Measurements from ENCODE around the gene L1CAM.

Gene L1CAM

DNA sequence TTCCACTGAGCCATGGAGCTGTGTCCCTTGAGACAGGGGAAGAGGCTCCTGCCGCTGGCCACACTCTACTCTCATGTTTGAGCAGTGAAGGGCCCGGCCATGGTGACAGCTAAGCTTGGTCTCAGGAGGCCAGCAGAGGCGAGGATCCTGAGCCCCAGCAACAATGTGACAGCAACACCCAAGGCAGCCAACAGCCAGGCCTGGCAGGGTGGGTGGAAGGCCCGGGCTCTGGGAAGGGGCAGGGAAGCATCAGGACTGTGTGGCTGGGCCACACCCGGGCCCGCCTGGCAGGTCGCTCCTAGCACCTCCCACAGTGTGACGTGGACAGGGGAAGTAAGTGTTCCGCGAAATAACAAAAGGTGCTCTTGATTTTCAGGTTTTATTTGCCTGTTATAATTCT, 24.8 kb downstream of the L1CAM start:
- no peaks in the 10 kb centered on the region for H3K9me3 ChIP-seq (ENCODE audit: control insufficient read depth, insufficient read depth, low read depth, low read length)
- TF ChIP-seq ZNF398 (tag by site-specific recombination; IDR thresholded peaks at IDR 0.05): no peak
- peak; percentile 54; the same call in 1 of the 2 replicates for TF ChIP-seq KLF1 (tag by site-specific recombination; IDR thresholded peaks at IDR 0.05)
- H3K36me3 ChIP-seq (ENCODE audit: control insufficient read depth in 2 of 2, insufficient read depth in 1 of 2, low read length in 2 of 2): no peaks in the 10 kb centered on the region
- CTCF ChIA-PET: no interaction called here
- POLR2A ChIA-PET: no interaction called here
- no peak overlapping the region for H3K4me3 ChIP-seq (ENCODE audit: low read depth, low read length)
- no peaks in the 10 kb centered on the region for H3K4me1 ChIP-seq (ENCODE audit: control insufficient read depth, insufficient read depth, low read length)
- no peak overlapping the region for H3K27ac ChIP-seq (ENCODE audit: extremely low read depth, low read depth, low read length)

GRCh38 chrX:153857348-153857903, 28.5 kb downstream of the L1CAM start:
- ChIA-PET POLR2A (no interaction called here), CTCF (interaction anchor here (1.1 kb wide), 1 partner anchor 90 kb away, joined by 3 read pairs; no protein-coding TSS in a partner anchor)
- no peak overlapping the region for H3K4me3 ChIP-seq (ENCODE audit: low read depth, low read length)
- H3K9me3 ChIP-seq (ENCODE audit: control insufficient read depth, insufficient read depth, low read depth, low read length): no peaks in the 10 kb centered on the region
- no peak overlapping the region for H3K27ac ChIP-seq (ENCODE audit: extremely low read depth, low read depth, low read length)
- TF ChIP-seq PRDM1 (tag by site-specific recombination; IDR thresholded peaks at IDR 0.05) (peak; percentile 94), SALL2 (tag by site-specific recombination; IDR thresholded peaks at IDR 0.05; ENCODE audit: borderline replicate concordance) (0 out of 2 replicates have a peak, but pooled peaks have one; percentile 33), MEIS1 (CRISPR knock-in tag; IDR thresholded peaks at IDR 0.05; ENCODE audit: borderline replicate concordance) (no peak), ZBTB1 (tag by site-specific recombination; IDR thresholded peaks at IDR 0.05) (no peak), ZNF366 (tag by site-specific recombination; conservative IDR thresholded peaks at IDR 0.05) (peak; percentile 95)
- H3K4me1 ChIP-seq (ENCODE audit: control insufficient read depth, insufficient read depth, low read length): no peaks in the 10 kb centered on the region
- H3K36me3 ChIP-seq (ENCODE audit: control insufficient read depth in 2 of 2, insufficient read depth in 1 of 2, low read length in 2 of 2): no peaks in the 10 kb centered on the region

DNA sequence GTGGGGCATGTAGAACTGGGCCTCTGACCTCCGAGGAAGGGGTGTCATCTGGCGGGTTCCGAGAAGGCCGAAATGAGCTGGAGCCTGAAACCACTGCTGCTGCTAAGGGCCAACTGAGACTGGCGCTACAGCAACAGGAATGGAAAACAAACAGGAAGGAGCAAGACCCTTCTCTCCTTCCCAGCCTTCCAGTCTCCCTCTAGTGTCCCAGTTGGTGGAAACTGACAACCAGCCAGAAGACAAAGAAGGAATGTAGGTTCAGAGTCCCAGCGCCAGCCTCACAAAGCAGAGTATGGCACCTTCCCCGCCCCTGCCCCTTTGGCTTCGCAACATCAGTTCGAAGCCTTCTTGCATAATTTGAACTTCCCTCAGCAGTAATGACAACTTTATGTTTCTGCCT, 31.3 kb downstream of the L1CAM start:
- CTCF ChIA-PET: no interaction called here
- H3K9me3 ChIP-seq (ENCODE audit: control insufficient read depth, insufficient read depth, low read depth, low read length): no peaks in the 10 kb centered on the region
- POLR2A ChIA-PET: no interaction called here
- no peak for TF ChIP-seq ZNF214 (tag by site-specific recombination; IDR thresholded peaks at IDR 0.05; ENCODE audit: borderline replicate concordance)
- TF ChIP-seq ZNF548 (tag by site-specific recombination; IDR thresholded peaks at IDR 0.05): no peak
- no peak for TF ChIP-seq HOXA7 (CRISPR knock-in tag; IDR thresholded peaks at IDR 0.05; ENCODE audit: borderline replicate concordance)
- TF ChIP-seq PBX3 (CRISPR knock-in tag; IDR thresholded peaks at IDR 0.05): no peak
- no peak for TF ChIP-seq ZBTB11 (tag by site-specific recombination; conservative IDR thresholded peaks at IDR 0.05; ENCODE audit: low read depth)
- TF ChIP-seq ZNF404 (tag by site-specific recombination; IDR thresholded peaks at IDR 0.05): no peak
- TF ChIP-seq, protein P1, sequence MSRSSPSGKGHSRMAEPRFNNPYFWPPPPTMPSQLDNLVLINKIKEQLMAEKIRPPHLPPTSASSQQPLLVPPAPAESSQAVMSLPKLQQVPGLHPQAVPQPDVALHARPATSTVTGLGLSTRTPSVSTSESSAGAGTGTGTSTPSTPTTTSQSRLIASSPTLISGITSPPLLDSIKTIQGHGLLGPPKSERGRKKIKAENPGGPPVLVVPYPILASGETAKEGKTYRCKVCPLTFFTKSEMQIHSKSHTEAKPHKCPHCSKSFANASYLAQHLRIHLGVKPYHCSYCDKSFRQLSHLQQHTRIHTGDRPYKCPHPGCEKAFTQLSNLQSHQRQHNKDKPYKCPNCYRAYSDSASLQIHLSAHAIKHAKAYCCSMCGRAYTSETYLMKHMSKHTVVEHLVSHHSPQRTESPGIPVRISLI (tag by site-specific recombination; IDR thresholded peaks at IDR 0.05): no peak
- no peak for TF ChIP-seq ZNF600 (tag by site-specific recombination; IDR thresholded peaks at IDR 0.05)
- no peak for TF ChIP-seq ZNF776 (tag by site-specific recombination; IDR thresholded peaks at IDR 0.05; ENCODE audit: borderline replicate concordance)
- no peak for TF ChIP-seq ZNF354C (tag by site-specific recombination; IDR thresholded peaks at IDR 0.05; ENCODE audit: borderline replicate concordance, low read depth)
- H3K36me3 ChIP-seq (ENCODE audit: control insufficient read depth in 2 of 2, insufficient read depth in 1 of 2, low read length in 2 of 2): no peaks in the 10 kb centered on the region
- no peaks in the 10 kb centered on the region for H3K4me1 ChIP-seq (ENCODE audit: control insufficient read depth, insufficient read depth, low read length)
- no peak overlapping the region for H3K4me3 ChIP-seq (ENCODE audit: low read depth, low read length)
- H3K27ac ChIP-seq (ENCODE audit: extremely low read depth, low read depth, low read length): no peak overlapping the region

Data from HEK293 (cell line).